Cerebellar cortex (tissue), 1 donor: Measurements from ENCODE around the gene SLC35F4.
"Not testable (repeated sequence)": the region's sequence is repeated elsewhere in the genome, so short reads cannot be mapped to it uniquely, and the experiment has no call there.

Experiments
- DNase-seq: peaks from one replicate; pipeline ENCODE4 v3.0.0-alpha.2; 2015; ENCODE audit warnings: low spot score

Gene SLC35F4

GRCh38 chr14:57725399-57726077 is 140.4 kb downstream of the SLC35F4 start:
- no peak for DNase-seq

GRCh38 chr14:57722141-57722540 is 143.8 kb downstream of the SLC35F4 start:
- DNase-seq = not testable (repeated sequence)

- DNase-seq = no peak
These were observed 151.4 kb downstream of the SLC35F4 start for GRCh38 chr14:57714487-57714931.

GRCh38 chr14:57712698-57713097 is 153.2 kb downstream of the SLC35F4 start:
- DNase-seq = no peak

GRCh38 chr14:57712102-57712501 is 153.8 kb downstream of the SLC35F4 start:
- peak; percentile 31 for DNase-seq

- no peak for DNase-seq
These were observed 156.0 kb downstream of the SLC35F4 start for GRCh38 chr14:57709909-57710308.

- DNase-seq = not testable (repeated sequence)
These were observed 156.8 kb downstream of the SLC35F4 start for GRCh38 chr14:57709086-57709485.

GRCh38 chr14:57707219-57707618 is 158.7 kb downstream of the SLC35F4 start:
- DNase-seq = no peak

GRCh38 chr14:57704763-57705162 is 161.1 kb downstream of the SLC35F4 start:
- no peak for DNase-seq

GRCh38 chr14:57699947-57700346 is 165.9 kb downstream of the SLC35F4 start:
- DNase-seq = no peak

GRCh38 chr14:57692671-57693070 is 173.2 kb downstream of the SLC35F4 start:
- peak; percentile 40 for DNase-seq

GRCh38 chr14:57687416-57687815 is 178.5 kb downstream of the SLC35F4 start:
- DNase-seq = no peak

GRCh38 chr14:57686304-57686703 is 179.6 kb downstream of the SLC35F4 start:
- peak; percentile 75 for DNase-seq

GRCh38 chr14:57671021-57671420 is 194.9 kb downstream of the SLC35F4 start:
- DNase-seq = no peak

- DNase-seq = no peak
These were observed 205.7 kb downstream of the SLC35F4 start for GRCh38 chr14:57660208-57660607.

GRCh38 chr14:57659052-57659451 is 206.8 kb downstream of the SLC35F4 start:
- no peak for DNase-seq

- no peak for DNase-seq
These were observed 208.4 kb downstream of the SLC35F4 start for GRCh38 chr14:57657487-57657886.

- DNase-seq = no peak
These were observed 209.0 kb downstream of the SLC35F4 start for GRCh38 chr14:57656853-57657252.

- no peak for DNase-seq
These were observed 213.1 kb downstream of the SLC35F4 start for GRCh38 chr14:57652769-57653168.

GRCh38 chr14:57641776-57642175 is 224.1 kb downstream of the SLC35F4 start:
- no peak for DNase-seq

GRCh38 chr14:57640036-57640435 is 225.9 kb downstream of the SLC35F4 start:
- DNase-seq = no peak

GRCh38 chr14:57637901-57638300 is 228.0 kb downstream of the SLC35F4 start:
- no peak for DNase-seq

GRCh38 chr14:57634335-57634734 is 231.6 kb downstream of the SLC35F4 start:
- no peak for DNase-seq

GRCh38 chr14:57632649-57633048 is 233.2 kb downstream of the SLC35F4 start:
- DNase-seq = no peak
